Liver (tissue), 3 donors: ENCODE measurements around the gene MSMP.

Experiments used
- CTCF ChIP-seq: fragments of 150-350 bp; IDR thresholded peaks from 2 replicates; pipeline ENCODE4 v1.5.1; 2017; ENCODE audit warnings: improper control_type of control experiment, low read depth, low read length; ENCODE audit not compliant: missing input control
- EGR1 ChIP-seq, 2 donors: IDR thresholded peaks; 2 replicates each; pipeline ENCODE4 v1.6.1; 2016 to 2018; ENCODE audit warnings: antibody characterized with exemption in 2 of 2, low read depth in 2 of 2
- HNF4A ChIP-seq, 2 donors: conservative IDR thresholded peaks; 2 replicates each; pipeline ENCODE4 v1.6.1; 2016; ENCODE audit warnings: antibody characterized with exemption in 2 of 2, mild to moderate bottlenecking in 2 of 2
- JUND ChIP-seq, 2 donors: IDR thresholded peaks; 2 replicates each; pipeline ENCODE4 v1.6.1; 2016; ENCODE audit warnings: antibody characterized with exemption in 2 of 2
- MAX ChIP-seq: IDR thresholded peaks from 2 replicates; pipeline ENCODE4 v1.6.1; 2016; ENCODE audit warnings: antibody characterized with exemption
- NR2F2 ChIP-seq: IDR thresholded peaks from 2 replicates; pipeline ENCODE4 v1.6.1; 2016; ENCODE audit warnings: antibody characterized with exemption
- SP1 ChIP-seq: IDR thresholded peaks from 2 replicates; pipeline ENCODE4 v1.6.1; 2018; ENCODE audit warnings: antibody characterized with exemption, mild to moderate bottlenecking
- YY1 ChIP-seq: IDR thresholded peaks from 2 replicates; pipeline ENCODE4 v1.6.1; 2016; ENCODE audit warnings: antibody characterized with exemption, mild to moderate bottlenecking
- ZBTB33 ChIP-seq: IDR thresholded peaks from 2 replicates; pipeline ENCODE4 v1.6.1; 2016; ENCODE audit warnings: antibody characterized with exemption
- donor health status: healthy.
- donor health status: healthy.

GRCh38 chr9:35753466-35753865 lies 610 bp downstream of the MSMP start:
- no peak for TF ChIP-seq CTCF
- TF ChIP-seq JUND (IDR thresholded peaks at IDR 0.05), result no peak
- no peak for TF ChIP-seq HNF4A (conservative IDR thresholded peaks at IDR 0.05)
- TF ChIP-seq EGR1 (IDR thresholded peaks at IDR 0.05; ENCODE audit: low read depth in 2 of 2), result no peak
- no peak for TF ChIP-seq NR2F2
- no peak for TF ChIP-seq YY1
- no peak for TF ChIP-seq MAX
- TF ChIP-seq ZBTB33, result no peak
- no peak for TF ChIP-seq SP1
